Effector CD4-positive, alpha-beta T cell (primary cell): ENCODE results near the gene RPS6KA2.

Experiments
- DNase-seq: peaks from one replicate; pipeline ENCODE4 v3.0.0-alpha.2; 2020

Gene RPS6KA2

GRCh38 chr6:166478782-166479592, 148.1 kb downstream of the RPS6KA2 start:
- no peak for DNase-seq

GRCh38 chr6:166477647-166478365, 149.2 kb downstream of the RPS6KA2 start:
- no peak for DNase-seq

- no peak for DNase-seq
Observed at GRCh38 chr6:166476634-166477215, 150.3 kb downstream of the RPS6KA2 start.

GRCh38 chr6:166476061-166476591, 150.9 kb downstream of the RPS6KA2 start:
- no peak for DNase-seq

- DNase-seq, result no peak
Observed at GRCh38 chr6:166474721-166475565, 152.1 kb downstream of the RPS6KA2 start.

GRCh38 chr6:166473886-166474571, 153.0 kb downstream of the RPS6KA2 start:
- no peak for DNase-seq

- DNase-seq, result no peak
Observed at GRCh38 chr6:166472636-166473035, 154.4 kb downstream of the RPS6KA2 start.

- no peak for DNase-seq
Observed at GRCh38 chr6:166471797-166472260, 155.2 kb downstream of the RPS6KA2 start.

GRCh38 chr6:166470863-166471410, 156.1 kb downstream of the RPS6KA2 start:
- no peak for DNase-seq

GRCh38 chr6:166470029-166470862, 156.8 kb downstream of the RPS6KA2 start:
- DNase-seq, result no peak

- no peak for DNase-seq
Observed at GRCh38 chr6:166469426-166469961, 157.6 kb downstream of the RPS6KA2 start.

- DNase-seq, result no peak
Observed at GRCh38 chr6:166467436-166468000, 159.5 kb downstream of the RPS6KA2 start.

GRCh38 chr6:166466178-166467122, 160.6 kb downstream of the RPS6KA2 start:
- no peak for DNase-seq

GRCh38 chr6:166465671-166466087, 161.4 kb downstream of the RPS6KA2 start:
- no peak for DNase-seq

- DNase-seq, result no peak
Observed at GRCh38 chr6:166465003-166465399, 162.1 kb downstream of the RPS6KA2 start.

- no peak for DNase-seq
Observed at GRCh38 chr6:166464068-166465002, 162.7 kb downstream of the RPS6KA2 start.

GRCh38 chr6:166463359-166464067, 163.5 kb downstream of the RPS6KA2 start:
- DNase-seq, result no peak
